Glomerular visceral epithelial cell (primary cell): ENCODE results near the gene RAX2.
A peak's percentile ranks its signal among the peaks of the same experiment; 100 is the strongest.
"Not testable (repeated sequence)": the region's sequence is repeated elsewhere in the genome, so short reads cannot be mapped to it uniquely, and the experiment has no call there.

Source experiments
- DNase-seq: peaks from one replicate; pipeline ENCODE4 v3.0.0-alpha.2; 2016; ENCODE audit errors: extremely low spot score

RAX2 gene

DNA sequence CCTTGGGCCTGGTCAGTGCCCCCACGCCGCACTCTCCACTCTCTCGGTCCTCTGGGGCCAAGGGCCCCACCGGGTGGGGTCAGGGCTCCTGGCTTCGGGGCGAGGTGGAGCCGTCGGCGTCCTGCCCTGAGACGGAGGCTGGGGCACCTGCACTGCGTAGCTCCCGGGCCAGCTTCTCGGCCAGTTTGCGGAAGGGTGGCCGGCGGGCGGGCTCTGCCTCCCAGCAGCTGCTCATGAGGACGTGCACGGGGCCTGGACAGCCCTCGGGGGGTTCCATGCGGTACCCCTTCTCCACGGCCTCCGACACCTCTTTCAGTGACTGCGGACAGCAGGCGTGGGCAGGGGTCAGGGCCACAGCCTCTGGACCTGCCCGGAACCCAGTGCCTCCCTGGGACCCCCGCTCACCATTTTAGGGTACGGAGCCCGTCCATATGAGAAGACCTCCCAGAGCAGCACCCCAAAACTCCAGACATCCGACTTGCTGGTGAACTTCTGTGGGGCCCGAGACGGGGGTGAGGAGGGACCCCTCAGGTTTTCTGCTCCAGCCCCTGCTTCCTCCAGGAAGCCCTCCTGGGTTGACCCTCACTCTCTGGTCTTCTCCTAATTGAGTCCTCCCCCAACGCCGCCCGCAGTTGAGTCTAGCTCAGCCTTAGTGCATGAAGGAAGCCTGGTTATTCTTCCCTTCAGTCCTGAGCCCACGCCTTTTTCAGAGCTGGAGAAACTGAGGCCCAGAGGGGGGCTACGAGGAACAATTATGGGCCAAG, 6.3 kb upstream of the RAX2 start:
- no peak for DNase-seq

DNA sequence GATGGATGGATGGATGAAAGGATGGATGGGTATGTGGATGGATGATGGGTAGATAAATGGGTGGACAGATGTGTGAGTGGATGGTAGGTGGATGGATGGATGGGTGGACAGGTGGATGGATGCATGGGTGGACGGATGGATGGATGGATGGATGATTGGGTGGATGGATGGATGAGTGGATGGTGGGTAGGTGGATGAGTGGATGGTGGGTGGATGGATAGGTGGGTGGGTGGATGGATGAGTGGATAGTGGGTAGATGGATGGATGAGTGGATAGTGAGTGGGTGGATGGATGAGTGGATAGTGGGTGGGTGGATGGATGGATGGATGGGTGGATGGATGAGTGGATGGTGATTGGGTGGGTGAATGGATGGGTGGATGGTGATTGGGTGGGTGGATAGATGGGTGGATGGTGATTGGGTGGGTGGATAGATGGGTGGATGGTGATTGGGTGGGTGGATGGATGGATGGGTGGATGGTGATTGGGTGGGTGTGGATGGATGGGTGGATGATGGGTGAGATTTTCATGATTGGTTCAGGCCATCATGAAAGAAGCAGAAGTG, 4.5 kb upstream of the RAX2 start:
- DNase-seq, result no peak

DNA sequence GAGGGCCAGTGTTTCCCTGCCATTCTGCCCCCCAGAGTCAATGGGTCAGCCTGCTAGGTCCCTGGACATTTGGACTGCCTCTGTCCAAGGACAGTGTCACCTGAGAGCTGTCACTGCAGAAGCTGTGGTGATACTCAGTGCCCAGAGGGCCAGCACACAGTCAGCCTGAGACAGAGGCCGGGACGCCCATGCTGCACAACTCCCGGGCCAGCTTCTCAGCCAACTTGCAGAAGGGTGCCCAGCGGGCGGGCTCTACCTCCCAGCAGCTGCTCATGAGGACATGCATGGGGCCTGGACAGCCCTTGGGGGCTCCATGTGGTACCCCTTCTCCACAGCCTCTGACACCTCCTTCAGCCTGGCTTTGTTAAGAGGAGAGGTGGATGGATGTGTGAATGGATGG, 3.8 kb upstream of the RAX2 start:
- DNase-seq, result no peak

DNA sequence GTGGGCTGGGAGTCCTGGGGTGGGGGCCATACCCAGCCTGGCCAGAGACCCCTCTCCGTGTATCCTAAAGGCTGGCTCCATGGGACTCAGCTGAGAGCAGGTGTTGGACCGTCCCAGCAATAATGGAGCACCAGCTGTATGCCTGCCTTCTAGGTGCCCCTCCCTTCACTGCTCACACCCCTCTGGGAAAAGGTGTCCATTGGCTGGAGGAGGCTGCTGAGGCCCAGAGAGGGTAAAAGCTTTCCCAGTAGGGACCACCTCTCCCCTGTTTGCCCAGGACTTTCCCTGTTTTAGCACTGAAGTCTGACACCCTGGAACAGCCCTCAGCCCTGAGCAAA, 3.3 kb upstream of the RAX2 start:
- DNase-seq, result no peak

DNA sequence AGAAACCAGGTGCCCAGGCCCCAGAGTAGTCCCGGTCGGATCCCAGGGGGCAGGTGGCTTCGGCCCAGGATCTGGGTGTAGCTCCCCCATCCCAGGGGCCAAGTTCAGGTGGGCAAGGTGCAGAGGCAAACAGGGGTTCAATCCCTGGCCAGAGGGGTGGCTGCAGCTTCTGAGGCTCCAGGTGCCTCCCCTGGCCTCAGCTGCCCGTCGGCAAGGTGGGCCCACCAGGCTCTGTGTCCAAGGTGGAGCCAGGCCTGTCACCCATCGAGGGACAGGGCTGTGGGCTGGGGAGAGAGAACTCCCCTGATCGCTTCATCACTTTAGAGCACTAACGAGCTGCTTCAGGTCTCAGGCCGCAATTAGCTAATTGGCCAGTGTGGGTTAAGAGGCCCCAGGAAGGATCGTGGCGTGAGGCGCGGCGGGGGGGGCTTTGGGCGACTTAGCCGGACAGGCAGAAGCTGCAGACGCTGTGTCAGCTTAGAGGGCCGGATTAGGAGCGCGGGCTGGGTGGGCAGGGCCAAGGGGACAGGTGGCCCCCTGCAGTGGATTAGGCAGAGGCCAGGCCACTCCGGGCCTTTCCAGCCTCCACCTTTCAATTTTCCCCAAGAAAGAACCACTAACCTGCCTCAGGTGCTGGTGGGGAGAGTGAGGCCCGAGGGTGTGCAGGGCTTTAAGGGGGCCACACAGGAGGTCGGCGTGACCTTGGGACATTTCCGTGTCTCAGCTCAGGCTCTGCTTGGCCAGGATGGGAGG, 2.8 kb upstream of the RAX2 start:
- DNase-seq, result no peak

DNA sequence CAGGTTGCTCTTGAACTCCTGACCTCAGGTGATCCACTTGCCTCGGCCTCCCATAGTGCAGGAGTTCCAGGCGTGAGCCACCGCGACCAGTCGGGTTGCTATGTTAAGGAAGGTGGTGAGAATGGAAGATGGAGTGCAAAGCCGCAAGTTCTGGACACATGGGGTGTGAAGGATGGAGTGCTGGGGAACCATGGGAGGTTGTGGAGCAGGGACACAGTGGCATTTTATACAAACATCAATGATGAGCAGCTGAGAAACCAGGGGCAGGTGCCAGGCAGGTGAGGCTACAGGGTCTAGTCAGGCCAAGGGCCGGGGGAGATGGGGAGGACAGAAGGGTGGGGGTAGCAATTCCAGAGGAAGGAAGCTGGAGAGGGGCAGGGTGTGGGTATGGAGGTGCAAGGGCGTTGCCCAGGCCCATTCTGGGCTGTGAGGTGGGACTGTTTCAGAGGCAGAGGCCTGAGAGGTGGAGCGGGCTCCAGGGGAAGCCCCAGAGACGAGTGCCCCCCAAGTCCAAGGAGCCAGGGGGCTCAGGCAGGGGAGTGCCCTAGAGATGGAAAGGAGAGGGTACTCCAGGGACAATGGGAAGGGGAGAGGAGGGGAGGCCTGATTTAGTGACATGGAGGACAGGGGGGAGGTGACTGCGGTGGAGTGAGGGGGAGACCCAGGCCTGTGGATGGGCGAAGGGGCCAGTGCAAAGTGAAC, 1.9 kb upstream of the RAX2 start:
- DNase-seq, result no peak

DNA sequence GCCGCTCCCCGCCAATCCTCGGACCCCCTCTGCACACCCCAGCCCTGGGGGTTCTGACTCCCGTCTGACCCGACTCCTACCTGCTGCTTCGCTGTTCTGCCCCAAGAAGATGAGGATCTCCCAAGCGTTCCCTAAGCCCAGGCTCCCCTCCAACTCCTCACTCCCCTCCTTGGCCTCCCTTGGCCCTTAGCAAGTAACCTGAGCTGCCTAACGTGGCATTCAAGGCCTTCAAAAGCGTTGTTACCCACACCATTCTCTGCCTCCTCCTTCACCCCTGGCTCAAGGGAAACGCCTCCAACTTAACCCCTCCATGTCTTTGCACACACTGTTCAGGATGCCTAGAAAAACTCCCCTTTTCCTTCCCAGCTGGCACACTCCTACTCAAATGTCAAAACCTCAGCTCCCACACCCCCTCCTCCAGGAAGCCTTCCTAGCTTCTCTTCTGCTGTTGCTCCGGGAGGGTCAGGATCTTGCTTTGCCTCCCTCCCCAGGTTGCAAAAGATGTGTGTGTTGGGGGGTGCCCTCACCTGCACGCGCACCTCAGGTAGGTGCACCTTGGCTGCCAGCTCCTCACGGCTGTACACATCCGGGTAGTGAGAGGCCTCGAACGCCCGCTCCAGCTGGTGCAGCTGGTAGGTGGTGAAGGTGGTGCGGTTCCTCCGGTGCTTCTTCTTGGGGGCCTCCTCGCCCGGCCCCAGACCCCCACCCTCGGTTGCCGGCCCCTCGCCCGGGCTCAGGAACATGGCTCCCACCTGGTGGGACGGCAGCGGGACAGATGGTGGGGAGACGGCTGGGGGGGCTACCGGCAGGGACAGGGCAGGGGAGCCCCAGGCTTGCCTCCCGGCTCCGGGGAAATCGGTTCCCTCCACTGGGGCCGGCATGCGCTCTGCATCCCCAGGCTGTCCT, 775 bp downstream of the RAX2 start:
- DNase-seq, result no peak

DNA sequence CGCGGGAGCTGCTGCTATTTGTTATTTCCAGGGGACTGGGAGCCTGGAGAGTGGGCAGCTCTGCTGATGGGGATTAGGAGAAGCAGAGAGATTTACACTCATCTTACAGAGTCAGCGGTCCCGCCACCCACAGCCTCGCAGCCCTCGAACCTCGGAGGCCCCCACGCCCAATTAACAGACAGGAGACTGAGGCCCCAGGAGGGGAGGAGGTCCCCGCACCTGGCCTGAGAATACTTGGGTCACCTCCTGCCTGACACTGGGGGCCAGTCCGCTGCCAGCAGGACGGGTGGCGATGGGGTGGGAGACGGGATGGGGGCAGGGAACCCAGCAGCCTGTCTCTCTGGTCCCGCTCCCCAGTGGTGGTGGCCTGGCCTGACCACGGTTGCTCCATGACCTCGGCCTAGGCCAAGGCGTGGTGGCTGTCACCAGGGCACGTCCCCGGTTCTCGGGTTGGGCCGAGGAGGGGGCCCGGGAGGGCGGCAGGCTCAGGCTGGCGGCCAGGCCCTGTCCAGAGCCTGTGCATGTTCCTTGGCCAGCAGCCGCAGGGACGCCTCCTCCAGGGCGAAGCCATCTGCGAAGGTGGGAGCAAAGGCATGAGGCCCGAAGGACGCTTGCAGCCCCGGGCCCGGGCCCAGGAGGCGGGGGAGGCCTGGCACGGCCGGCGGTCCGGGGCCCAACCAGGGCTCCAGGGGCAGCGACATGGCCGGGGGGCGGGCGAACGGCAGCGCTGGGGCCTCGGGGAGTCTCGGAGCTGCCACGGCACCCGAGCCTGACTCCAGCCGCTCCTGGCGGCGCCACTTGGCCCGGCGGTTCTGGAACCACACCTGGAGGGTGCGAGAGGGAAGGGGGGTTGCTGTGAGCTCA, 1.7 kb downstream of the RAX2 start:
- DNase-seq, result no peak

GRCh38 chr19:3769494-3769893, 2.5 kb downstream of the RAX2 start:
- no peak for DNase-seq

DNA sequence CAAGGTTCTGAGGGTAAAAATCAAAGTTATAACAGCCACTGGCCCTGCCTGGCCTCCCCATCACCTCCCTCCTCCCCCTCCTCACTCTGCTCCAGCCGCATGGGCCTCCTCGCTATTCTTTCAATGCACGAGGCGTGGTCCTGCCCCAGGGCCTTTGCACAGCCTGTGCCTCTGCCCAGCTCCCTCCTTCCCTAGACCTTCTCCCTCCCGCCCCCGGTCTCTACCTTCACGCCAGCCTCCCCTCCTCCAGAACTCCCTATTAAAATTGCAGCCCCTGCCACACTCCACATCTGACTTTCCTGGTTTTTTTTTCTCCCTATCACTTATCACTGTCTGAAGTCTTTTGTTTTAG, 3.3 kb downstream of the RAX2 start:
- no peak for DNase-seq

- DNase-seq, result no peak
Measured at GRCh38 chr19:3768015-3768747, 3.8 kb downstream of the RAX2 start.

DNA sequence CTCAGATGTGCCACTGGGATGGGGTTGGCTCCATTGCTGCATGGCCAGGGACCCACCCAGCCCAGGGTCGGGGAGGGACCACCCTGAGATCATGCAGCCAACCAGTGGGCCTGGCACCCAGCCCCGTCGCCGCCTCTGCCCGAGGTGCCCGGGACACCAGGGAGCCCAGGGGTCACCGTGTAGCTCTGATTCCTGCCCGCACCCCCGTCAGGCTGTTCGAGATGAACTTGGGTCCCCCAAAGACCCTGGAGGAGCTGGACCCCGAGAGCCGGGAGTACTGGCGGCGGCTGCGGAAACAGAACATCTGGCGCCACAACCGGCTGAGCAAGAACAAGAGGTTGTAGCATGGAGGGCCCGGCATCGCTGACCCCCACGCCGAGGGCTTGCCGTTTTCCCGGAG, 5.0 kb downstream of the RAX2 start:
- DNase-seq, result no peak

GRCh38 chr19:3766520-3766919, 5.5 kb downstream of the RAX2 start:
- DNase-seq, result no peak

DNA sequence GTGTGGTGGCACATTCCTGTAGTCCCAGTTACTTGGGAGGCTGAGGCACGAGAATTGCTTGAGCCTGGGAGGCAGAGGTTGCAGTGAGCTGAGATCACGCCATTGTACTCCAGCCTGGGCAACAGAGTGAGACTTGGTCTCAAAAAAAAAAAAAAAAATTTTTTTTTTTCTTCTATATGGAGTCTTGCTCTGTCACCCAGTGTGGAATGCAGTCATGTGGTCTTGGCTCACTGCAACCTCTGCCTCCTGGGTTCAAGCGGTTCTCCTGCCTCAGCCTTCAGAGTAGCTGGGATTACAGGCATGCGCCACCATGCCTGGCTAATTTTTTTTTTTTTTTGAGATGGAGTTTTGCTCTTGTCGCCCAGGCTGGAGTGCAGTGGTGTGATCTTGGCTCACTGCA, 6.3 kb downstream of the RAX2 start:
- DNase-seq, result not testable (repeated sequence)

DNA sequence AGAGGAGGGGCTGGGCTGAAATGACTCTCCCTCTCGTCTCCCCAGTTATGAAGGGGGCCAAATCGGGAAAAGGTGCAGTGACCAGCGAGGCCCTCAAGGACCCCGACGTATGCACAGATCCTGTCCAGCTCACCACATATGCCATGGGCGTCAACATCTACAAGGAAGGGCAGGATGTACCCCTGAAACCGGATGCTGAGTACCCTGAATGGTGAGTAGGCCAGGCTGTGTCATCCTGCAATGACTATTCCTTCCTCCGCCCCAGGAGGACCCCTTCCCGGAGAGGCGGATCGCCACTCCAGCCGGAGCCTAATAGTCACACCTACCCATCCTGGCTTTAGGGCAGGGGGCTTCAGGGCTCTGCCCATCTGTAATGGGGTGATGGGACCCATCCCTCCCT, 6.9 kb downstream of the RAX2 start:
- DNase-seq, result no peak

DNA sequence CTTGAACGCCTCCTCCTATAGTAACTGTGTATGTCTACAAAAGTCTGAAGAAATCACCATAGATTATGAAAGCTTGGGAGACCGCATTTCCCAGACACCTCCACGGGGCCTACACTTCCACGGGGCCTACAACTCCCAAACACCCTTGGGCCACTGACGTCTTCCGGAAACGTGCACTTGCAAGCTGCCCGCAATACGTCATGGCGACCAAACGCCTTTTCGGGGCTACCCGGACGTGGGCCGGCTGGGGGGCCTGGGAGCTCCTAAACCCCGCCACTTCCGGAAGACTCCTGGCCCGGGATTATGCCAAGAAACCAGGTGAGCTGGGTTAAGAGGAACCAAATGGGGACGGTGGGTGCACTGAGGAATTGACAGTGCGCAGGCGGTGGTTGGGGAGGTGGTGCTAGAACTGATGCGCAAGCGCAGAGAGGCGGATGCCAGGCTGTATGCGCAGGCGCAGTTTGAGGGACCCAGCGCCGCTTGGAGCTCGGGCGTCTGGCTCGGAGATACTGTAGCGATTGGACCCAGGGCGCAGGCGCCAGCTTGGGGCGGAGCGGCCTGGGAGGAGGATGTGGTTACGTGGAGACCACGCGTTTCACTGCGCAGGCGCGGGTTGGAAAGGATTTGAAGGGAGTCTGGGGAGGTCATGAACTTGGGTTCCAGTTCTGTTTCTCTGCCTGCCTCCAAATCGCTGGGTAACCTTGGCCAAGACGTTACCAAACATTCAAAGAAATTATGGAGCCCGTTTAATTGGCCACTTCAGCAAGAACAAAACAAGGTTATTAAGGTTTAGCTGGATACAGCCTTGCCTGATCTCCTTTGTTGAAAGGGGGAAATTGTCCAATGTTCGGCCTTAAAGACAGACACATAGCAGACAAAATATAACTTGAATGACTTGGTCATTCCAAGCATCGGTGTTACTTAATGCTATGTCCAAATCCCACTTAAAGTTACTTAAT, 9.2 kb downstream of the RAX2 start, which contains the start of gene MRPL54:
MRPL54 (plus strand) TSS at position 182 of the 959 bp plus-strand sequence; CDS start at position 201, 19 bp downstream.
- DNase-seq, result peak; percentile 99

- DNase-seq, result no peak
Measured at GRCh38 chr19:3762130-3762473, 9.9 kb downstream of the RAX2 start.

DNA sequence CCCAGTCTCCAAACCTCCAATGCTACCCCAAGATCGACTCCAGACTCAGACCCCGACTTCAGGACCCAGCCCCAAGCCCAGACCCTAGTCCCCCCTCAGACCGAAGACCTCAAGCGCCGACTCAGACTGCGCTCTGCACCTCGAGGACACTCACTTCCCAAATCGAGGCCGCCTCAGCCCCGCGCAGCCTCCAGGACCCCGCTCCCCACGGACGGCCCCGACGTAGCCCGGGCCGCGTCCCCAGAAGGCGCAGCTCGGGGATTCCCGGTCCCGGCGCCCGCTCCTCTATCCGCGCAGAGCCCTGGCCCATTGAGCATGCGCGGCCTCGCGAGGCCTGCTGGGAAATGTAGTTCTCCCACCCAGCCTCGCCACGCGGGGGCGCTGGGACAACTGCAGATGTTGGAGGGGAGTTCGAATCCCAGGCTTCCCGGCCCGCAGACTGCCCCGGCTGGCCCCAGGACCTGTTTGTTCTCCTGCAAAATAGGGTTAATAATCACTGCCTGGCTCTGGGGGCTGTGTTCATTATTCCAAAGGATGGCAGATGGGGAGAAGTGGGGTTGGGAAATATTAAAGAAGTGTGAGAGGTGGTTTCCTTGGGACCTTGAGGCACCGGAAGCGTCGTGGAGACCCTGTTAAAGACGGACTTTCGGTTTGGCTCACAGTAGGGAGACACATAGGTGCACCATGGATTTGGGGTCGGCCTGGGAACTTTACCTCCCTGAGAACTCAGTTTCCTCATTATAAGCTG, 10.5 kb downstream of the RAX2 start, which contains the start of gene APBA3:
APBA3 (minus strand) TSS at position 311 of the 748 bp plus-strand sequence. CDS start 1,428 bp downstream, outside the sequence.
- DNase-seq, result peak; percentile 90
